Large intestine (tissue), 3 donors: ENCODE measurements around the gene GGACT. TPM values are rescaled to one million over a fixed set of nuclear protein-coding genes. Genes with fewer than 3 reads are reported as not detected.

Source experiments
- DNase-seq, 2 donors: peaks; one replicate each; pipeline versions ENCODE4 v3.0.0 to v3.0.0-alpha.2; 2013
- H3K27ac ChIP-seq: one replicate; pipeline ENCODE4 v1.5.1; 2013; ENCODE audit warnings: low read length
- H3K27me3 ChIP-seq: 2 replicates; pipeline ENCODE4 v1.6.1; 2013; ENCODE audit warnings: low read length; ENCODE audit not compliant: control insufficient read depth, insufficient read depth
- H3K36me3 ChIP-seq: 2 replicates; pipeline ENCODE4 v1.6.1; 2013; ENCODE audit warnings: low read length; ENCODE audit not compliant: control insufficient read depth, insufficient read depth
- H3K4me1 ChIP-seq: one replicate; pipeline ENCODE4 v1.6.1; 2013; ENCODE audit warnings: low read length; ENCODE audit not compliant: control insufficient read depth, insufficient read depth
- H3K4me3 ChIP-seq: one replicate; pipeline ENCODE4 v1.5.1; 2013; ENCODE audit warnings: low read length
- H3K9me3 ChIP-seq: one replicate; pipeline ENCODE4 v1.6.1; 2013; ENCODE audit warnings: mild to moderate bottlenecking, low read depth, low read length, moderate library complexity; ENCODE audit not compliant: control insufficient read depth
- WGBS: methylation state at CpG from one replicate; pipeline ENCODE4 v1.1.5; 2013; ENCODE audit warnings: low lambda C conversion rate; ENCODE audit not compliant: insufficient coverage; 5-methylcytosine and 5-hydroxymethylcytosine counted together
- polyA plus RNA-seq: library from polyadenylated mRNA; unstranded; fragments of 120-200 nt; gene quantifications from one replicate; pipeline ENCODE4 v1.2.1, GENCODE V29; 2013

The GGACT gene
- polyA plus RNA-seq, 1 donor: 11.3 TPM

DNA sequence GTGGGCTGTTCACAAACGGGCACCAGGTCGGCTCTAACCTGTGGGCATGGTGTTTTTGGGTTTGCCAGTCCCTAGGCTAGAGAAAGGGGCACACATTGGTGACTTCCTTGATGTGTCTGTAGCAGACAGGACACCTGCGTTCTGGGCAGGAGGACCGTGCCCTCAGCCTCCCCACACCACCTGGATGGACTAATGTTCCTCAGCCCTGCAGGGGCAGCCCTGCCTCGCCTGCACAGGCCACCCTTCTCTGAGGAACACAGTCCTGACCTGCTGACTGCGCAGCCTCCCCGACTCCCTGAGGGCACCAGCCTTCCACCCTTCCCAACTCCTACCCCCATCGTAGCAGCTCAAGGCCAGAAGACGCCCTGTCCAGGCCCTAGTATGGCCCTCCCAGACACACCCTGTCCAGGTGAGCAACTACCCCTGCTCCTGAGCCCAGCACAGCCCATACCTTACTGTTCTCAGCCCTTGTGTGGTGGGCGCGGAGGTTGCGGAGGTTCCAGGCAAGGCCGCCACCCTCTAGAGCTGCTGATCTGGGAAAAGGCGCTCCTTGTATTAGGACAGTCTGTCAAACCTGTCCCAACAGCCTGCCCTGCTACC, 55.7 kb downstream of the GGACT start:
- peaks cover 31% of the 10 kb centered on the region for H3K36me3 ChIP-seq
- H3K4me3 ChIP-seq: no peak overlapping the region
- peaks cover under 1% of the 10 kb centered on the region for H3K4me1 ChIP-seq
- H3K27me3 ChIP-seq: no peaks in the 10 kb centered on the region
- no peak for DNase-seq
- H3K27ac ChIP-seq: no peak overlapping the region
- no CpG with 5 or more reads among the region's 14 CpGs for WGBS
- peaks cover 7% of the 10 kb centered on the region for H3K9me3 ChIP-seq

DNA sequence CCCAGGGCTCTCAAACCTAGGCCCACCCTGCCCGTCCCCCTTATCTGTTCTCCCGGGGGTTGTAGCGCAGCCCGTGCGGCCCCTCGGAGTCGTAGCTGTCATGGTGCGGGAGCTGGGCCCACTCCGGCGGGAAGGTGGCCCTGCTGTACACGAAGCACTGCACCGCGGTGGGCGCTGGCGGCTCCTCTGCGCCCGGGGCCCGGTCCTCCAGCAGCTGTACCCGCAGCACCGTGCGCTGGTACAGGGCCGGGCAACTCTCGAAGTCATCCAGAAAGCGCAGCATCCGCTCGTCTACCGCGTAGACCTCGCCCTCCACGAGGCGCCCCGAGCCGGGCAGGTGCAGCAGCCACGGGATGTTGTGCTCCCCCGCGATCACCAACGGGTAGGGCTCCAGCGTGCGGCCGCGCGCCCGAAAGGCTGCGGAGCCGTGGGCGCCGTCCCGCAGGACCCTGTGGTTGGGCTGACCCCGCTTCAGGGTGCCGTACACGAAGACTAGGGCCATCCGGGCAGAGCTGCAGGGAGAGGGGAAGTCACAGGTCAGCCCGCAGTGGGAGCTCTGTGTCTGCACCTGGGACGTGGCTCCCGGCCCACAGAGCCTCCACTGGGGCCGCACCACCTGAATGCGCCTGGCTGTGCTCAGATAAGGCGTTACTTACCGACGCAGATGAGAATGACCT, 56.4 kb downstream of the GGACT start:
- no peaks in the 10 kb centered on the region for H3K4me1 ChIP-seq
- no peak overlapping the region for H3K4me3 ChIP-seq
- H3K36me3 ChIP-seq: peaks cover 36% of the 10 kb centered on the region
- peaks cover 7% of the 10 kb centered on the region for H3K9me3 ChIP-seq
- 100% methylated on average over 1 of the region's 60 CpGs for WGBS
- DNase-seq: no peak
- no peaks in the 10 kb centered on the region for H3K27me3 ChIP-seq
- no peak overlapping the region for H3K27ac ChIP-seq

GRCh38 chr13:100530671-100531213, 57.8 kb downstream of the GGACT start:
- Histone ChIP-seq H3K27ac (no peak overlapping the region), H3K36me3 (peaks cover 44% of the 10 kb centered on the region), H3K4me3 (no peak overlapping the region), H3K4me1 (no peaks in the 10 kb centered on the region), H3K9me3 (peaks cover 7% of the 10 kb centered on the region), H3K27me3 (no peaks in the 10 kb centered on the region)
- no CpG with 5 or more reads among the region's 11 CpGs for WGBS
- no peak for DNase-seq

DNA sequence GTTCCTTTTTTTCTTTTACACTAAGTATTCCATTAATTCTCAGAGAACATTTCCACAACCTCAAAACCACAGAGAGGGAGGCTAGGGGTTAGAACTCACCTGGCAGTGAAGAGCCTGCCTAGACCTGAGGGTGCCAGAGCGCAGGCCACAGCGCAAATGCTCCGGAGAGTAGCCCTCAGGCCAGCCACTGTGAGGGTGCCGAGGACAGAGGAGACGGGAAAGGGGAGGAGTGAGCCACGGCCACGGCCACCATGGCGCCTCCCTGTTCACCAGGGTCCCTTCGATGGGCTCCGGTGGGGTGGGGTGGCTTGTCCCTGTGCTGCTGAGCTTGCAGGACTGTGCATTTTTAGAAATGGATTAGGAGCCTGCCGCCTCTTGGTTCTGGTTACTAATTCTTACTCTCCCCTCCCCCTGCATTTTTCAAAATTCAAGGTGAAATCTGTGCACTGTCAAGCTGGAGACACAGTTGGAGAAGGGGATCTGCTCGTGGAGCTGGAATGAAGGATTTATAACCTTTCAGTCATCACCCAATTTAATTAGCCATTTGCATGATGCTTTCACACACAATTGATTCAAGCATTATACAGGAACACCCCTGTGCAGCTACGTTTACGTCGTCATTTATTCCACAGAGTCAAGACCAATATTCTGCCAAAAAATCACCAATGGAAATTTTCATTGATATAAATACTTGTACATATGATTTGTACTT, 58.8 kb downstream of the GGACT start:
- whole genome bisulfite sequencing: 100% methylated on average over 2 of the region's 15 CpGs
- H3K4me1 ChIP-seq: no peaks in the 10 kb centered on the region
- no peak for DNase-seq
- H3K4me3 ChIP-seq: no peak overlapping the region
- H3K27ac ChIP-seq: no peak overlapping the region
- H3K36me3 ChIP-seq: peaks cover 42% of the 10 kb centered on the region
- H3K27me3 ChIP-seq: no peaks in the 10 kb centered on the region
- peaks cover 7% of the 10 kb centered on the region for H3K9me3 ChIP-seq

- no CpG with 5 or more reads among the region's 11 CpGs for WGBS
- H3K9me3 ChIP-seq: peaks cover 7% of the 10 kb centered on the region
- H3K4me3 ChIP-seq: no peak overlapping the region
- no peaks in the 10 kb centered on the region for H3K27me3 ChIP-seq
- peaks cover 42% of the 10 kb centered on the region for H3K36me3 ChIP-seq
- DNase-seq: no peak
- no peaks in the 10 kb centered on the region for H3K4me1 ChIP-seq
- H3K27ac ChIP-seq: no peak overlapping the region
Measured at GRCh38 chr13:100528820-100529219, 59.8 kb downstream of the GGACT start.

- peaks cover 42% of the 10 kb centered on the region for H3K36me3 ChIP-seq
- no peak for DNase-seq
- whole genome bisulfite sequencing: 100% methylated on average over 1 of the region's 9 CpGs
Measured at GRCh38 chr13:100528353-100528752, 60.2 kb downstream of the GGACT start.

DNA sequence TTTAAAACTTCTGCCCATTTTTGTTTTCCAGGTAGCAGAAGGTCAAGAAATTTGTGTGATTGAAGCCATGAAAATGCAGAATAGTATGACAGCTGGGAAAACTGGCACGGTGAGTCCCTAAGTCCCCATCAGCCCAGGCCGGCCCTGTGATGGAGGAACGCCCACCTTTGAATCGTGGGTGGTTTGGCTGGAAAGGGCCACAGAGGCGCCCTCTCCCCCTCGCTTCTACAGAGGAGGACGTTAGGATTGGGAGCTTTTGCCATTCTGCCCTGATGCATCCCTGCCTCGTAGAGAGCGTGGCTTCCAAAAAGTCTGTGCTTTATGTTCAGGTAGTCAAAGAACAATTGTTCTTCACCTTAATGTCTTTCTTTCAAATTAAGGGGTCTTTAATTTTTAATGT, 60.9 kb downstream of the GGACT start:
- DNase-seq: no peak
- 100% methylated on average over 2 of the region's 9 CpGs for WGBS
- peaks cover 41% of the 10 kb centered on the region for H3K36me3 ChIP-seq
- no peaks in the 10 kb centered on the region for H3K4me1 ChIP-seq
- no peaks in the 10 kb centered on the region for H3K27me3 ChIP-seq
- H3K9me3 ChIP-seq: peaks cover 7% of the 10 kb centered on the region
- H3K4me3 ChIP-seq: no peak overlapping the region
- no peak overlapping the region for H3K27ac ChIP-seq

More at GRCh38 chr13:100528353-100528752, 60.2 kb downstream of the GGACT start:
- Histone ChIP-seq H3K27ac (no peak overlapping the region), H3K27me3 (no peaks in the 10 kb centered on the region), H3K4me3 (no peak overlapping the region), H3K9me3 (peaks cover 7% of the 10 kb centered on the region), H3K4me1 (no peaks in the 10 kb centered on the region)

- Histone ChIP-seq H3K27me3 (no peaks in the 10 kb centered on the region), H3K4me3 (no peak overlapping the region), H3K27ac (no peak overlapping the region), H3K36me3 (peaks cover 35% of the 10 kb centered on the region), H3K9me3 (no peaks in the 10 kb centered on the region), H3K4me1 (no peaks in the 10 kb centered on the region)
- no peak for DNase-seq
- no CpG with 5 or more reads among the region's 27 CpGs for WGBS
Measured at GRCh38 chr13:100526318-100527000, 62.1 kb downstream of the GGACT start.

DNA sequence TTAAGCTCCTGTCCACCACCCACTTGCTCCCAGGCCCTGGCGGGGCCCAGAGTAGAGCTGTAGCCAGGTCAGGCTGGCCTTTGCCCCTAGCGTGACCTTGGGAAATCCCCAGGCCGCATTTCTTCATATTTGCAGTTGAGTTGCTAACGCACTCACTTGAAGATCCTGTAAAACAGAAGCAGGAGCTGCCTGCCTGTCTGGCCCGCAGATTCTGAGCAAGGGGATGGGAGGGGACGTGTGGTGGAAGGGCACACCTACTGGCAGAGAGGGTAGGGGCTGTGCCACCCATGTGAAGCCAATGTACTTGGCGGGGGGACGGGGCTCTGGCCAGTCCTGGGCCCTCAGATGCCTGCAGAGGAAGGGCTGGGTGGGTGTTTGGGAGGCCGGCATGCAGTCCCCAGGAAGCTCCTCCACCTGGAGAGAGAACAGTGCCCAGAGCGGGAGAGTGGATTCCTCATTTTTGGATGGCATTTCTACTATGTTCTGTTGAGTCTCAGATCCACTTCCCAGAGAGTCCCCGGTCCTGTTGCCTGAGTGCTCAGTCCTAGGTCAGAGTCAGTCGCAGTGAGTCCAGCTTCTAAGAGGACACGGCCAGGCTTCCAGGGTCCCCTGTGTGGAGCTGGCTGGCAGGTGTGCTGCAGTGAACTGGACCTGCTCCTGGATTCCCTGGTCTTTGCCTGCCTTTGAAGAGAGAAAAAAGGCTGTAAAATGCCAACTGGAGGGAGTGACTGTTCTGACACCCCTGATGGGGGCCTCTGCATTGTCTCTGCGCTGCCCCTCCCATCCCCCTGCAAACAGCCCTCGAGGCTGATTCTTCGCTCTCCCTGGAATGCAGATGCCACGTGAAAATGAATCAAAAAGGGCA, 62.9 kb downstream of the GGACT start:
- WGBS: no CpG with 5 or more reads among the region's 17 CpGs
- no peak for DNase-seq
- Histone ChIP-seq H3K36me3 (peaks cover 30% of the 10 kb centered on the region), H3K4me3 (no peak overlapping the region), H3K27ac (no peak overlapping the region), H3K9me3 (peaks cover 2% of the 10 kb centered on the region), H3K27me3 (no peaks in the 10 kb centered on the region), H3K4me1 (no peaks in the 10 kb centered on the region)
